ENCODE data around the gene SEC24B.

DNA sequence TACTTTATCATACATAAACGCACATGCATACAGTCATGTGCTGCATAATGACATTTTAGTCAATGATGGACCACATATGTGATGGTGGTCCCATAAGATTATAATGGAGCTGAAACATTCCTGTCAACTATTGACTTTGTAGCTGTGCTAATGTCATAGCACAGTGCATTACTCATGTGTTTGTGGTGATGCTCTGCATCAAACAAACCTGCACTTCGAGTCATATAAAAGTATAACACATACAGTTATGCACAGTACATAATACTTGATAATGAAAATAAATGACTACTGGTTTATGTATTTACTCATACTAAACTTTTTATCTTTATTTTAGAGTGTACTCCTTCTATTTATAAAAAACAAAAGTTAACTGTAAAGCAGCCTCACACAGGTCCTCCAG lies 65.9 kb downstream of the SEC24B start:
- TF ChIP-seq, protein P1, sequence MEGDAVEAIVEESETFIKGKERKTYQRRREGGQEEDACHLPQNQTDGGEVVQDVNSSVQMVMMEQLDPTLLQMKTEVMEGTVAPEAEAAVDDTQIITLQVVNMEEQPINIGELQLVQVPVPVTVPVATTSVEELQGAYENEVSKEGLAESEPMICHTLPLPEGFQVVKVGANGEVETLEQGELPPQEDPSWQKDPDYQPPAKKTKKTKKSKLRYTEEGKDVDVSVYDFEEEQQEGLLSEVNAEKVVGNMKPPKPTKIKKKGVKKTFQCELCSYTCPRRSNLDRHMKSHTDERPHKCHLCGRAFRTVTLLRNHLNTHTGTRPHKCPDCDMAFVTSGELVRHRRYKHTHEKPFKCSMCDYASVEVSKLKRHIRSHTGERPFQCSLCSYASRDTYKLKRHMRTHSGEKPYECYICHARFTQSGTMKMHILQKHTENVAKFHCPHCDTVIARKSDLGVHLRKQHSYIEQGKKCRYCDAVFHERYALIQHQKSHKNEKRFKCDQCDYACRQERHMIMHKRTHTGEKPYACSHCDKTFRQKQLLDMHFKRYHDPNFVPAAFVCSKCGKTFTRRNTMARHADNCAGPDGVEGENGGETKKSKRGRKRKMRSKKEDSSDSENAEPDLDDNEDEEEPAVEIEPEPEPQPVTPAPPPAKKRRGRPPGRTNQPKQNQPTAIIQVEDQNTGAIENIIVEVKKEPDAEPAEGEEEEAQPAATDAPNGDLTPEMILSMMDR (IDR thresholded peaks at IDR 0.05; ENCODE audit: poor library complexity): no peak
- TF ChIP-seq EZH2 (IDR thresholded peaks at IDR 0.05; ENCODE audit: borderline replicate concordance): no peak
- TF ChIP-seq EZH2phosphoT487 (IDR thresholded peaks at IDR 0.05; ENCODE audit: low read depth, severe bottlenecking, unreplicated experiment): no peak

All from hepatocyte (in vitro differentiated cells).